Left ventricle myocardium inferior (tissue), 1 donor: ENCODE measurements around the gene NRG3. TPM values are rescaled to one million over a fixed set of nuclear protein-coding genes. Genes with fewer than 3 reads are reported as not detected.

Source experiments
- DNase-seq: peaks from one replicate; pipeline ENCODE4 v3.0.0-alpha.2; 2020
- H3K27ac ChIP-seq: fragments of 200-600 bp; replicated peaks from 2 replicates; pipeline ENCODE4 v1.8.0; 2021
- H3K27me3 ChIP-seq: fragments of 200-600 bp; 2 replicates; pipeline ENCODE4 v1.8.0; 2021; ENCODE audit warnings: low read depth
- H3K36me3 ChIP-seq: fragments of 200-600 bp; 2 replicates; pipeline ENCODE4 v1.8.0; 2021
- H3K4me1 ChIP-seq: fragments of 200-600 bp; 2 replicates; pipeline ENCODE4 v1.8.0; 2021
- H3K4me3 ChIP-seq: fragments of 200-600 bp; 2 replicates; pipeline ENCODE4 v1.8.0; 2021; ENCODE audit warnings: mild to moderate bottlenecking, moderate library complexity
- H3K9me3 ChIP-seq: fragments of 200-600 bp; replicated peaks from 2 replicates; pipeline ENCODE4 v1.8.0; 2021
- intact Hi-C: fragments of 100-400 bp; cut with micrococcal nuclease; formaldehyde crosslinking; loops from one replicate; pipeline ENCODE4 v1.11.0; 2022
- total RNA-seq: library from RNA; stranded (reverse); fragmentation: NEBNext Ultra II Directional; extraction: Animal tissue kit (Norgen Biotek cat#: 25700); gene quantifications from one replicate; pipeline ENCODE4 v1.2.1, GENCODE V29; 2021
- TF ChIP-seq, protein P1 (sequence below): fragments of 200-600 bp; IDR thresholded peaks from 2 replicates; pipeline ENCODE4 v1.8.0; 2021; ENCODE audit warnings: antibody characterized with exemption, mild to moderate bottlenecking, borderline replicate concordance
- donor health status: DM: no; HTN: yes; CAD: no; lungs with severe emphysema.

The NRG3 gene
- total RNA-seq, 1 donor from 2014 or later, result 0.11 TPM

GRCh38 chr10:82394122-82394521, 519.1 kb downstream of the NRG3 start:
- Histone ChIP-seq H3K9me3 (no peaks in the 10 kb centered on the region), H3K27ac (no peak overlapping the region), H3K36me3 (no peaks in the 10 kb centered on the region), H3K27me3 (no peaks in the 10 kb centered on the region), H3K4me1 (no peaks in the 10 kb centered on the region), H3K4me3 (no peak overlapping the region)
- peak; percentile 15 for DNase-seq
- TF ChIP-seq, protein P1, sequence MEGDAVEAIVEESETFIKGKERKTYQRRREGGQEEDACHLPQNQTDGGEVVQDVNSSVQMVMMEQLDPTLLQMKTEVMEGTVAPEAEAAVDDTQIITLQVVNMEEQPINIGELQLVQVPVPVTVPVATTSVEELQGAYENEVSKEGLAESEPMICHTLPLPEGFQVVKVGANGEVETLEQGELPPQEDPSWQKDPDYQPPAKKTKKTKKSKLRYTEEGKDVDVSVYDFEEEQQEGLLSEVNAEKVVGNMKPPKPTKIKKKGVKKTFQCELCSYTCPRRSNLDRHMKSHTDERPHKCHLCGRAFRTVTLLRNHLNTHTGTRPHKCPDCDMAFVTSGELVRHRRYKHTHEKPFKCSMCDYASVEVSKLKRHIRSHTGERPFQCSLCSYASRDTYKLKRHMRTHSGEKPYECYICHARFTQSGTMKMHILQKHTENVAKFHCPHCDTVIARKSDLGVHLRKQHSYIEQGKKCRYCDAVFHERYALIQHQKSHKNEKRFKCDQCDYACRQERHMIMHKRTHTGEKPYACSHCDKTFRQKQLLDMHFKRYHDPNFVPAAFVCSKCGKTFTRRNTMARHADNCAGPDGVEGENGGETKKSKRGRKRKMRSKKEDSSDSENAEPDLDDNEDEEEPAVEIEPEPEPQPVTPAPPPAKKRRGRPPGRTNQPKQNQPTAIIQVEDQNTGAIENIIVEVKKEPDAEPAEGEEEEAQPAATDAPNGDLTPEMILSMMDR, result no peak
- intact Hi-C loops, result no loop called here

DNA sequence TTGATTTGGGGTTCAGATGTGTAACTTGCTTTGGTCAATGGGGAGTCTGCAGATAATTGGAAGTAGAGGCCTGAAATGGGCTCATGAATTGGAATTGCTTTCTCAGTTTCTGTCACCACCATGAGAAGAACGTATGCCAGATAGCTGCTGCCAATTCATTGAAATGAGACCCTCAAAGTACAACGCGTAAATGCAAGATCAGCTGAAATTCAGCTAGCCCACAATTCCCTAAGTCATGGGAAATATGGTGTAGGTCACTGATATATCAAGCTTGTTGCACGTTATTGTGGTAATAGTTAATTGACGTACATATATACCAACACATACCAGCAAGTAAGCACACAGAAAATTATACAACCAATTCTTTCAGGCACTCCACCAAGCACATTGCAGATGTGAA, 520.0 kb downstream of the NRG3 start:
- no peaks in the 10 kb centered on the region for H3K27me3 ChIP-seq
- TF ChIP-seq, protein P1, result no peak
- H3K4me3 ChIP-seq, result no peak overlapping the region
- intact Hi-C loops, result no loop called here
- no peaks in the 10 kb centered on the region for H3K36me3 ChIP-seq
- H3K9me3 ChIP-seq, result no peaks in the 10 kb centered on the region
- DNase-seq, result no peak
- H3K4me1 ChIP-seq, result no peaks in the 10 kb centered on the region
- no peak overlapping the region for H3K27ac ChIP-seq

DNA sequence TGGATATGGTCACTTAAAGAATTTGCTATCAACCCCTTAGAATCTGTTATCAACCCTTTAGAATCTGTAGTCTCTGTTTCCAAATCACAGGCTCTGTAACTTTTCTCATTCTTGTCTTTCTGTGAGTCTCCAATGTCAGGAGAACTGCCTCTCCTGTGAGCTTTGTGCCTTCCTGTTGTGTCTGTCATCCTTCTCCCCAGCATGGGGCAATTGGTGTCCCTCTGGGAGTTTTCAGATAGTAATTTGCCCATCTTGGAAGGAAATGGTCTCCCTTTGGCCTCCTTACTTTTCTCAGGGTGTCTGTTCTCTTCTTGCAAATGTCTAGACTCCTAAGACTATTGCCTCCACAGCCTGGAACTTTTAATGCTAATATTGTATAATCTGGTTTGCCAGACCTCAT, 521.9 kb downstream of the NRG3 start:
- no peak overlapping the region for H3K27ac ChIP-seq
- H3K4me1 ChIP-seq, result no peaks in the 10 kb centered on the region
- TF ChIP-seq, protein P1, result no peak
- no peak overlapping the region for H3K4me3 ChIP-seq
- no peak for DNase-seq
- no peaks in the 10 kb centered on the region for H3K36me3 ChIP-seq
- no peaks in the 10 kb centered on the region for H3K9me3 ChIP-seq
- H3K27me3 ChIP-seq, result no peaks in the 10 kb centered on the region
- intact Hi-C loops, result no loop called here

GRCh38 chr10:82397854-82398253, 522.9 kb downstream of the NRG3 start:
- TF ChIP-seq, protein P1, result no peak
- H3K4me3 ChIP-seq, result no peak overlapping the region
- H3K27ac ChIP-seq, result no peak overlapping the region
- H3K36me3 ChIP-seq, result no peaks in the 10 kb centered on the region
- DNase-seq, result no peak
- H3K4me1 ChIP-seq, result no peaks in the 10 kb centered on the region
- no peaks in the 10 kb centered on the region for H3K9me3 ChIP-seq
- no peaks in the 10 kb centered on the region for H3K27me3 ChIP-seq
- intact Hi-C loops, result no loop called here

- no peak overlapping the region for H3K4me3 ChIP-seq
- no peaks in the 10 kb centered on the region for H3K36me3 ChIP-seq
- H3K27me3 ChIP-seq, result no peaks in the 10 kb centered on the region
- no peaks in the 10 kb centered on the region for H3K9me3 ChIP-seq
- intact Hi-C loops, result no loop called here
- H3K4me1 ChIP-seq, result no peaks in the 10 kb centered on the region
- TF ChIP-seq, protein P1, result no peak
- DNase-seq, result no peak
- no peak overlapping the region for H3K27ac ChIP-seq
Measured at GRCh38 chr10:82399850-82400249, 524.9 kb downstream of the NRG3 start.

- TF ChIP-seq, protein P1, result no peak
- Histone ChIP-seq H3K27me3 (no peaks in the 10 kb centered on the region), H3K27ac (no peak overlapping the region), H3K4me1 (no peaks in the 10 kb centered on the region), H3K4me3 (no peak overlapping the region), H3K36me3 (no peaks in the 10 kb centered on the region), H3K9me3 (no peaks in the 10 kb centered on the region)
- intact Hi-C loops, result no loop called here
- no peak for DNase-seq
Measured at GRCh38 chr10:82400841-82401240, 525.8 kb downstream of the NRG3 start.
